ENCODE measurements around the gene VSIG8.

GRCh38 chr1:159892944-159893343, 30.5 kb upstream of the VSIG8 start:
- TF ChIP-seq CTCF (IDR thresholded peaks at IDR 0.05) (no peak), POLR2A (IDR thresholded peaks at IDR 0.05) (no peak)

Data from suprapubic skin (tissue), 3 donors.